Measurements from ENCODE around the gene FFAR2.

DNA sequence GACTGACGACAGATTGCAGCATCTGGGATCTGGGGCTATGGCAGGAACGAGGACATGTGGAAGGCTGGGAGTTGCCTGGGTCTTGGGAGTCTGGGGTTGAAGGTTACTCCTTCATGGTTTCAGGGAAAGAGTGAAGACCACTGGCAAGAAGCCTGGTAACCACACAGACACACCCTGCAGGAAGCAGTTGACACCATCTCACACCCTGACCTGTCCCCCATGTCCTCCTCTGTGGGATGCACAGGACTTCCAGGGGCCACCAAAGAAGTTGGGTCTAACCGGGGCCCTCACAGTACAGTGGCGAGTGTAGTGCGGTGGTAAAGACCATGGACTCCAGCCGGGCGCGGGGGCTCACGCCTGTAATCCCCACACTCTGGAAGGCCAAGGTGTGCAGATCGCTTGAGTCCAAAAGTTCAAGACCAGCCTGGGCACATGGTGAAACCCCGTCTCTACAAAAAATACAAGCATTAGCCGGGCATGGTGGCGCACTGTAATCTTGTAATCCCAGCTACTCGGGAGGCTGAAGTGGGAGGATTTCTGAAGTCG is 10.6 kb upstream of the FFAR2 start:
- TF ChIP-seq, protein P1, sequence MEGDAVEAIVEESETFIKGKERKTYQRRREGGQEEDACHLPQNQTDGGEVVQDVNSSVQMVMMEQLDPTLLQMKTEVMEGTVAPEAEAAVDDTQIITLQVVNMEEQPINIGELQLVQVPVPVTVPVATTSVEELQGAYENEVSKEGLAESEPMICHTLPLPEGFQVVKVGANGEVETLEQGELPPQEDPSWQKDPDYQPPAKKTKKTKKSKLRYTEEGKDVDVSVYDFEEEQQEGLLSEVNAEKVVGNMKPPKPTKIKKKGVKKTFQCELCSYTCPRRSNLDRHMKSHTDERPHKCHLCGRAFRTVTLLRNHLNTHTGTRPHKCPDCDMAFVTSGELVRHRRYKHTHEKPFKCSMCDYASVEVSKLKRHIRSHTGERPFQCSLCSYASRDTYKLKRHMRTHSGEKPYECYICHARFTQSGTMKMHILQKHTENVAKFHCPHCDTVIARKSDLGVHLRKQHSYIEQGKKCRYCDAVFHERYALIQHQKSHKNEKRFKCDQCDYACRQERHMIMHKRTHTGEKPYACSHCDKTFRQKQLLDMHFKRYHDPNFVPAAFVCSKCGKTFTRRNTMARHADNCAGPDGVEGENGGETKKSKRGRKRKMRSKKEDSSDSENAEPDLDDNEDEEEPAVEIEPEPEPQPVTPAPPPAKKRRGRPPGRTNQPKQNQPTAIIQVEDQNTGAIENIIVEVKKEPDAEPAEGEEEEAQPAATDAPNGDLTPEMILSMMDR (IDR thresholded peaks at IDR 0.05; ENCODE audit: low read depth, low read length): no peak
- no peak for TF ChIP-seq POLR2A (IDR thresholded peaks at IDR 0.05; ENCODE audit: extremely low read depth, insufficient read length)

All from NB4 (cell line).